ENCODE measurements around the gene PAPPA. TPM values are rescaled to one million over a fixed set of nuclear protein-coding genes. Genes with fewer than 3 reads are reported as not detected.

PAPPA gene
- polyA plus RNA-seq, 1 donor from 2014 or later, result 0.41 TPM

DNA sequence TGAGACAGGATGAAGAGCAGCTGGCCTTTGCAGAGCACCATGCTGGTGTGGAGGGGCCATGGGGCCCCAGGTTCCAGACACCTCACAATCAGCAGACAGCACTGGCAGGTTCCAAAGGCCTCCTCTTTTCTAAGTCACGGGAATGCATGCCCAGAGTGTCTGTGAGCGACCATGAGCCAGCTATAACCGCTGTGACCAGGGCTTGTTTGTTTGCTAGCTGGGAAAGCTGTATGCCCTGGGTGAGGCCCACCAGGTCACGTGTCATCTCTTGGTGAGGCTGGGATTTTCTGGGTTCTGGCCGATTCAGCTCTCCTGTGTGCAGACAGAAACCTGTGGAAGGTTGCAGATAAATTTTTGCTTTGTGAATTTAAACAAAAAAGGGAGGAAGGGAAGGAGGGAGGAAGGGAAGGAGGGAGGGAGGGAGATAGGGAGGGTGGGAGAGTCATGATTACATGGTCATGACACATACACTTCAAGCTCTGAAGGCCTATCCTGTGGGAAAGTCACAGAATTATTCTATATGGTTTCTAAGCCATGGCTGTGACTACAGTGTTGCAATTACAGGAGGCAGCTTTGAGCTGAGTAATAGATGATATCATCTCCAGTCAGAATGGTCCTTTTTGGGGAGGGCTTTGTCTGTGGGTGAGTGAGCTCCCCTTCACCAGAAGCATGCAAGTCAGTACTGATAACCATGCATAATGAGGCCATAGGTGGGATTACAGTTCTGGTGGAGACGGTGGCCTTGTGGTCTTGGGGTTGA, 37.2 kb downstream of the PAPPA start:
- H2AFZ ChIP-seq (ENCODE audit: low read depth, low read length), result no peak overlapping the region
- H3K79me2 ChIP-seq (replicated peaks; ENCODE audit: insufficient read depth, low read length), result no peaks in the 10 kb centered on the region
- H3K36me3 ChIP-seq (ENCODE audit: insufficient read depth, low read length), result no peaks in the 10 kb centered on the region
- H3K9me3 ChIP-seq (ENCODE audit: low read length), result no peaks in the 10 kb centered on the region
- H3K9me2 ChIP-seq (ENCODE audit: insufficient read depth, low read length), result no peaks in the 10 kb centered on the region
- H3K27ac ChIP-seq (ENCODE audit: low read length), result no peak overlapping the region
- H3K27me3 ChIP-seq (ENCODE audit: insufficient read depth, low read depth, low read length), result no peaks in the 10 kb centered on the region
- TF ChIP-seq POLR2AphosphoS5 (IDR thresholded peaks at IDR 0.05), result no peak
- TF ChIP-seq TAF1 (IDR thresholded peaks at IDR 0.05; ENCODE audit: low read depth), result no peak
- TF ChIP-seq EZH2 (IDR thresholded peaks at IDR 0.05; ENCODE audit: borderline replicate concordance, insufficient read depth, low read length, poor library complexity, severe bottlenecking), result no peak
- H3F3A ChIP-seq (ENCODE audit: insufficient read depth, low read length, poor library complexity, severe bottlenecking), result no peaks in the 10 kb centered on the region
- no peaks in the 10 kb centered on the region for H4K20me1 ChIP-seq (ENCODE audit: insufficient read depth)
- H3K4me2 ChIP-seq (ENCODE audit: low read length), result no peak overlapping the region
- H3K4me3 ChIP-seq (ENCODE audit: low read length), result no peak overlapping the region
- no peak overlapping the region for H3K9ac ChIP-seq (ENCODE audit: low read length)

DNA sequence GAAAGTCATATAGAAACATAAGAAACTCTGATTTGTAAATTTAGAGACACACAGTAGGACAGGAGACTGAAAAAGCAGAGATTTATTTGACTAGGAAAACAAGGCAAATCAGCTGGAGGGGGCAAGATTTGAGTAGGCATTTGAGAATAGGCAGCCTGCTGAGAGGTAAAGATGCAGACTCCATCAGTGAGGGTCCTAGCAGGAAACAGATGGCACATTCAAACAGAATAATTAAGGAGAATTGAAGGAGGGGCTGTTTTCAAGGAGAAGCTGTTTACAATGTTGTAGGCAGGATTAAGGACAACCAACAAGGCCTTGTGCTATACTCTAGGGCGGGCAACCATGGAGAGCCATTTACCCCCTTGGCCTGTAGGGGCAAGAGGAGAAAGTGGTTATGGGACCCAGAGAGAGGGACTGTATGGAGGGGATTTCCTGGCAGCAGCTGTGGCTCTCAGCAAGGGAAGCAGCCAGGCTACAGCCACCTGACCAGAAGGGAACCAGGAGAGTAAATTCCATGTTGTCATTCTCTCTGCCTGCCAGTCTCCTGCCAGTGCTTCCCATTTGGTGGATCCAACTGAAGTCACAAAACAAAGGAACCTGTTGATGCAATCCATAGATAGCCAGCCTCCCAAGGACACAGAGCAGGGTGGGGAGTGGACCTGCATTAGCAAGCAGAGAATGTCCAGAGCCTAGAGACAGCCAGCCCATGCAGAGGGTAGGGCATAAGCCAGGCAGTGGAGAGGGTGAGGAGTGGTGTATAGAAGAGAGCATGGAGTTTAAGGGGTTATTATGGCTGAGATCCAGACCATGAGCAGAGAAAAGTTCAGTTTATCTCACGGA, 38.2 kb downstream of the PAPPA start:
- no peaks in the 10 kb centered on the region for H4K20me1 ChIP-seq (ENCODE audit: insufficient read depth)
- no peak overlapping the region for H3K9ac ChIP-seq (ENCODE audit: low read length)
- no peaks in the 10 kb centered on the region for H3K9me2 ChIP-seq (ENCODE audit: insufficient read depth, low read length)
- no peaks in the 10 kb centered on the region for H3K79me2 ChIP-seq (replicated peaks; ENCODE audit: insufficient read depth, low read length)
- TF ChIP-seq EZH2 (IDR thresholded peaks at IDR 0.05; ENCODE audit: borderline replicate concordance, insufficient read depth, low read length, poor library complexity, severe bottlenecking), result no peak
- TF ChIP-seq, protein P1, sequence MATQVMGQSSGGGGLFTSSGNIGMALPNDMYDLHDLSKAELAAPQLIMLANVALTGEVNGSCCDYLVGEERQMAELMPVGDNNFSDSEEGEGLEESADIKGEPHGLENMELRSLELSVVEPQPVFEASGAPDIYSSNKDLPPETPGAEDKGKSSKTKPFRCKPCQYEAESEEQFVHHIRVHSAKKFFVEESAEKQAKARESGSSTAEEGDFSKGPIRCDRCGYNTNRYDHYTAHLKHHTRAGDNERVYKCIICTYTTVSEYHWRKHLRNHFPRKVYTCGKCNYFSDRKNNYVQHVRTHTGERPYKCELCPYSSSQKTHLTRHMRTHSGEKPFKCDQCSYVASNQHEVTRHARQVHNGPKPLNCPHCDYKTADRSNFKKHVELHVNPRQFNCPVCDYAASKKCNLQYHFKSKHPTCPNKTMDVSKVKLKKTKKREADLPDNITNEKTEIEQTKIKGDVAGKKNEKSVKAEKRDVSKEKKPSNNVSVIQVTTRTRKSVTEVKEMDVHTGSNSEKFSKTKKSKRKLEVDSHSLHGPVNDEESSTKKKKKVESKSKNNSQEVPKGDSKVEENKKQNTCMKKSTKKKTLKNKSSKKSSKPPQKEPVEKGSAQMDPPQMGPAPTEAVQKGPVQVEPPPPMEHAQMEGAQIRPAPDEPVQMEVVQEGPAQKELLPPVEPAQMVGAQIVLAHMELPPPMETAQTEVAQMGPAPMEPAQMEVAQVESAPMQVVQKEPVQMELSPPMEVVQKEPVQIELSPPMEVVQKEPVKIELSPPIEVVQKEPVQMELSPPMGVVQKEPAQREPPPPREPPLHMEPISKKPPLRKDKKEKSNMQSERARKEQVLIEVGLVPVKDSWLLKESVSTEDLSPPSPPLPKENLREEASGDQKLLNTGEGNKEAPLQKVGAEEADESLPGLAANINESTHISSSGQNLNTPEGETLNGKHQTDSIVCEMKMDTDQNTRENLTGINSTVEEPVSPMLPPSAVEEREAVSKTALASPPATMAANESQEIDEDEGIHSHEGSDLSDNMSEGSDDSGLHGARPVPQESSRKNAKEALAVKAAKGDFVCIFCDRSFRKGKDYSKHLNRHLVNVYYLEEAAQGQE (IDR thresholded peaks at IDR 0.05; ENCODE audit: borderline replicate concordance), result no peak
- no peak for TF ChIP-seq SMC3 (conservative IDR thresholded peaks at IDR 0.05; ENCODE audit: poor library complexity)
- TF ChIP-seq POLR2AphosphoS5 (IDR thresholded peaks at IDR 0.05), result no peak
- no peak for TF ChIP-seq TAF1 (IDR thresholded peaks at IDR 0.05; ENCODE audit: low read depth)
- no peak for TF ChIP-seq RAD21 (conservative IDR thresholded peaks at IDR 0.05)
- no peak for TF ChIP-seq MXI1 (conservative IDR thresholded peaks at IDR 0.05; ENCODE audit: poor library complexity, severe bottlenecking)
- TF ChIP-seq, protein P2, sequence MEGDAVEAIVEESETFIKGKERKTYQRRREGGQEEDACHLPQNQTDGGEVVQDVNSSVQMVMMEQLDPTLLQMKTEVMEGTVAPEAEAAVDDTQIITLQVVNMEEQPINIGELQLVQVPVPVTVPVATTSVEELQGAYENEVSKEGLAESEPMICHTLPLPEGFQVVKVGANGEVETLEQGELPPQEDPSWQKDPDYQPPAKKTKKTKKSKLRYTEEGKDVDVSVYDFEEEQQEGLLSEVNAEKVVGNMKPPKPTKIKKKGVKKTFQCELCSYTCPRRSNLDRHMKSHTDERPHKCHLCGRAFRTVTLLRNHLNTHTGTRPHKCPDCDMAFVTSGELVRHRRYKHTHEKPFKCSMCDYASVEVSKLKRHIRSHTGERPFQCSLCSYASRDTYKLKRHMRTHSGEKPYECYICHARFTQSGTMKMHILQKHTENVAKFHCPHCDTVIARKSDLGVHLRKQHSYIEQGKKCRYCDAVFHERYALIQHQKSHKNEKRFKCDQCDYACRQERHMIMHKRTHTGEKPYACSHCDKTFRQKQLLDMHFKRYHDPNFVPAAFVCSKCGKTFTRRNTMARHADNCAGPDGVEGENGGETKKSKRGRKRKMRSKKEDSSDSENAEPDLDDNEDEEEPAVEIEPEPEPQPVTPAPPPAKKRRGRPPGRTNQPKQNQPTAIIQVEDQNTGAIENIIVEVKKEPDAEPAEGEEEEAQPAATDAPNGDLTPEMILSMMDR (IDR thresholded peaks at IDR 0.05; ENCODE audit: poor library complexity, severe bottlenecking), result no peak
- TF ChIP-seq EP300 (conservative IDR thresholded peaks at IDR 0.05; ENCODE audit: poor library complexity, severe bottlenecking), result no peak
- no peaks in the 10 kb centered on the region for H3F3A ChIP-seq (ENCODE audit: insufficient read depth, low read length, poor library complexity, severe bottlenecking)
- H3K27ac ChIP-seq (ENCODE audit: low read length), result no peak overlapping the region
- H3K27me3 ChIP-seq (ENCODE audit: insufficient read depth, low read depth, low read length), result no peaks in the 10 kb centered on the region
- H3K36me3 ChIP-seq (ENCODE audit: insufficient read depth, low read length), result no peaks in the 10 kb centered on the region
- no peak overlapping the region for H3K4me2 ChIP-seq (ENCODE audit: low read length)
- H2AFZ ChIP-seq (ENCODE audit: low read depth, low read length), result no peak overlapping the region
- no peak overlapping the region for H3K4me3 ChIP-seq (ENCODE audit: low read length)
- no peaks in the 10 kb centered on the region for H3K9me3 ChIP-seq (ENCODE audit: low read length)
